Keratinocyte (primary cell): ENCODE measurements around the gene ZMIZ1.

Experiments
- CTCF ChIP-seq, 3 experiments: IDR thresholded peaks in 1 of 3; conservative IDR thresholded peaks in 1 of 3; optimal IDR thresholded peaks in 1 of 3; 2 replicates in 2 of 3; 3 replicates in 1 of 3; pipeline versions ENCODE3 to v1.5.1; 2011; ENCODE audit warnings: low read length in 3 of 3, mild to moderate bottlenecking in 3 of 3, moderate library complexity in 2 of 3, control low read depth in 1 of 3, inconsistent platforms in 1 of 3; ENCODE audit not compliant: insufficient read depth in 2 of 3; ENCODE audit errors: extremely low read depth in 1 of 3
- EZH2 ChIP-seq: IDR thresholded peaks from one replicate; pipeline ENCODE4 v1.6.1; 2012; ENCODE audit warnings: inconsistent platforms, mild to moderate bottlenecking, low read length, moderate library complexity

- no peak for TF ChIP-seq CTCF (optimal IDR thresholded peaks at IDR 0.05 in 1 of 3, IDR thresholded peaks at IDR 0.05 in 1 of 3, conservative IDR thresholded peaks at IDR 0.05 in 1 of 3; ENCODE audit: extremely low read depth in 1 of 3, insufficient read depth in 2 of 3, low read length in 3 of 3)
- no peak for TF ChIP-seq EZH2
Measured at GRCh38 chr10:79048639-79049550, 19.9 kb upstream of the ZMIZ1 start.
